ENCODE results near the gene TET1. TPM values are rescaled to one million over a fixed set of nuclear protein-coding genes. Genes with fewer than 3 reads are reported as not detected.
"Not testable (repeated sequence)": the region's sequence is repeated elsewhere in the genome, so short reads cannot be mapped to it uniquely, and the experiment has no call there.

The TET1 gene
- total RNA-seq, 1 experiment from 2014 or later, result 3.0 TPM

DNA sequence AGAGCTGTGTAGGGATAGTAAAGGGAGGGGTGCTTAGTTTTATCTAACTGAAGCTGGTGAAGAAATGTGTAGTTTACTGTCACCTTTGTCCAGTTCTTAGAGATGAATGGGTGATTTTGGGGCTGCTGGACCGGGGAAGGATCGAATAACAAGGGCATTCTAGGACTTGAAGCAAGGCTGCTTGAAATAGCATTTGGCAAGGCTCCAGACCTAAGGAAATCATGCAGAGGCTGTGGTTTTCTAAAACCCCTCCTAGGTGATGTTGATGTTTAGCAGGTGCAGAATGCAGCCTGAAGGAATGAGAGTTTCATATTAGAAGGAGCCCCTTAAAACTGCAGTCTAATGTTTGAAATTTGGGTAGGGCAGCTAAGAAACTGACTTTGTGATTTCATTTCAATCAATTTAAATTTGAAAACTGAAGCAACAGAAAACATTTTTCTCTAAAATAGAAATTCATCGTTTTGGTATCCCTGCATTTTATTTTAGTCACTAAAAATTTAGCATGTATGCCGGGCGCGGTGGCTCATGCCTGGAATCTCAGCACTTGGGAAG lies 68.5 kb downstream of the TET1 start:
- CTCF ChIA-PET, result no interaction called here
- Histone ChIP-seq H3K27ac (ENCODE audit: low read length) (no peak overlapping the region), H3K4me2 (ENCODE audit: low read length) (no peak overlapping the region), H3K4me3 (ENCODE audit: low read length) (no peak overlapping the region), H3K9me2 (replicated peaks; ENCODE audit: low read length) (no peaks in the 10 kb centered on the region), H3K36me3 (ENCODE audit: low read depth, low read length) (no peaks in the 10 kb centered on the region), H3K27me3 (ENCODE audit: low read length) (no peaks in the 10 kb centered on the region), H3K4me1 (ENCODE audit: insufficient read depth, low read length) (0 out of 2 replicates have a peak, but pooled peaks cover 6% of the 10 kb centered on the region), H4K20me1 (ENCODE audit: low read length) (no peaks in the 10 kb centered on the region), H3K9me3 (ENCODE audit: low read length) (no peaks in the 10 kb centered on the region), H3K9ac (ENCODE audit: low read length) (no peak overlapping the region), H3K79me2 (ENCODE audit: low read length) (no peaks in the 10 kb centered on the region), H2AFZ (ENCODE audit: low read length) (no peak overlapping the region), H3F3A (ENCODE audit: low read length, unreplicated experiment) (no peaks in the 10 kb centered on the region)
- ATAC-seq (peak; percentile 31; the same call in 1 of the 2 replicates), DNase-seq (peak; percentile 30)
- TF ChIP-seq EZH2phosphoT487 (IDR thresholded peaks at IDR 0.05; ENCODE audit: borderline replicate concordance, low read length), result no peak
- TF ChIP-seq, protein P1, sequence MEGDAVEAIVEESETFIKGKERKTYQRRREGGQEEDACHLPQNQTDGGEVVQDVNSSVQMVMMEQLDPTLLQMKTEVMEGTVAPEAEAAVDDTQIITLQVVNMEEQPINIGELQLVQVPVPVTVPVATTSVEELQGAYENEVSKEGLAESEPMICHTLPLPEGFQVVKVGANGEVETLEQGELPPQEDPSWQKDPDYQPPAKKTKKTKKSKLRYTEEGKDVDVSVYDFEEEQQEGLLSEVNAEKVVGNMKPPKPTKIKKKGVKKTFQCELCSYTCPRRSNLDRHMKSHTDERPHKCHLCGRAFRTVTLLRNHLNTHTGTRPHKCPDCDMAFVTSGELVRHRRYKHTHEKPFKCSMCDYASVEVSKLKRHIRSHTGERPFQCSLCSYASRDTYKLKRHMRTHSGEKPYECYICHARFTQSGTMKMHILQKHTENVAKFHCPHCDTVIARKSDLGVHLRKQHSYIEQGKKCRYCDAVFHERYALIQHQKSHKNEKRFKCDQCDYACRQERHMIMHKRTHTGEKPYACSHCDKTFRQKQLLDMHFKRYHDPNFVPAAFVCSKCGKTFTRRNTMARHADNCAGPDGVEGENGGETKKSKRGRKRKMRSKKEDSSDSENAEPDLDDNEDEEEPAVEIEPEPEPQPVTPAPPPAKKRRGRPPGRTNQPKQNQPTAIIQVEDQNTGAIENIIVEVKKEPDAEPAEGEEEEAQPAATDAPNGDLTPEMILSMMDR (conservative IDR thresholded peaks at IDR 0.05; ENCODE audit: low read depth, low read length), result no peak
- no peak for TF ChIP-seq EZH2 (IDR thresholded peaks at IDR 0.05; ENCODE audit: low read length, unreplicated experiment)
- BruUV-seq (replicated peaks), result no TSS peak
- intact Hi-C loops (cut with micrococcal nuclease), result no loop called here
- POLR2A ChIA-PET (ENCODE audit: unreplicated experiment), result no interaction called here

DNA sequence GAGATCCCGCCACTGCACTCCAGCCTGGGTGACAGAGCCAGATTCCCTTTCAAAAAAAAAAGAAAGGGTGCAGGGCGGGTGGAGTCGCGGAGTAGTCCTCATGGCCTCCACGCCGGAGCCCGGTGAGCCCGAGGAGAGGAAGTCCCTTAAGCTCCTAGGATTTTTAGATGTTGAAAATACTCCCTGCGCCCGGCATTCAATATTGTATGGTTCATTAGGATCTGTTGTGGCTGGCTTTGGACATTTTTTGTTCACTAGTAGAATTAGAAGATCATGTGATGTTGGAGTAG lies 72.1 kb downstream of the TET1 start:
- H3K9ac ChIP-seq (ENCODE audit: low read length); H3K27ac ChIP-seq (ENCODE audit: low read length); H3K4me2 ChIP-seq (ENCODE audit: low read length); H3K79me2 ChIP-seq (ENCODE audit: low read length); H3K4me3 ChIP-seq (ENCODE audit: low read length); CTCF ChIA-PET; POLR2A ChIA-PET (ENCODE audit: unreplicated experiment); H3K9me3 ChIP-seq (ENCODE audit: low read length); H3K4me1 ChIP-seq (ENCODE audit: insufficient read depth, low read length); intact Hi-C loops (cut with micrococcal nuclease); H4K20me1 ChIP-seq (ENCODE audit: low read length); H3K36me3 ChIP-seq (ENCODE audit: low read depth, low read length); H3K9me2 ChIP-seq (replicated peaks; ENCODE audit: low read length); H3F3A ChIP-seq (ENCODE audit: low read length, unreplicated experiment); ATAC-seq; H2AFZ ChIP-seq (ENCODE audit: low read length); BruUV-seq (replicated peaks); DNase-seq; H3K27me3 ChIP-seq (ENCODE audit: low read length): not testable (repeated sequence)

DNA sequence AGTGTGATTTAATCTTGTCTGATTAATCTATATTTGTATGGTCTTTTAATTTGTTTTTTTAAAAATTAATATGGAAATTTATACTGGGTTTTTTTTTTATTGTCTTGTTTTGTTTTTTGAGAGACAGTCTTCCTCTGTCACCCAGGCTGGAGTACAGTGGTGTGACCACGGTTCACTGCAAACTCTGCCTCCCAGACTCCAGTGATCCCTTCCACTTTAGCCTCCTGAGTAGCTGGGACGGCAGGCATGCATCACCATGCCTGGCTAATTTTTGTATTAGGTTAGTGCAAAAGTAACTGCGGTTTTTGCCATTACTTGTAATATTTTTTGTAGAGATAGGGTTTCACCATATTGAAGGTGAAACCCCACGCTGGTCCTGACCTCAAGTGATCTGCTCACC lies 73.1 kb downstream of the TET1 start:
- no TSS peak for BruUV-seq (replicated peaks)
- CTCF ChIA-PET, result no interaction called here
- ATAC-seq, result no peak

More for the DNA sequence above, 73.1 kb downstream of the TET1 start:
- intact Hi-C loops (cut with micrococcal nuclease), result no loop called here
- Histone ChIP-seq H3K9ac (ENCODE audit: low read length) (no peak overlapping the region), H3K36me3 (ENCODE audit: low read depth, low read length) (no peaks in the 10 kb centered on the region), H2AFZ (ENCODE audit: low read length) (no peak overlapping the region), H3F3A (ENCODE audit: low read length, unreplicated experiment) (no peaks in the 10 kb centered on the region), H3K4me3 (ENCODE audit: low read length) (no peak overlapping the region), H3K9me3 (ENCODE audit: low read length) (no peaks in the 10 kb centered on the region), H3K27ac (ENCODE audit: low read length) (no peak overlapping the region), H3K4me2 (ENCODE audit: low read length) (no peak overlapping the region), H3K9me2 (replicated peaks; ENCODE audit: low read length) (no peaks in the 10 kb centered on the region), H4K20me1 (ENCODE audit: low read length) (no peaks in the 10 kb centered on the region), H3K27me3 (ENCODE audit: low read length) (no peaks in the 10 kb centered on the region), H3K4me1 (ENCODE audit: insufficient read depth, low read length) (0 out of 2 replicates have a peak, but pooled peaks cover 5% of the 10 kb centered on the region), H3K79me2 (ENCODE audit: low read length) (no peaks in the 10 kb centered on the region)
- no peak for DNase-seq
- TF ChIP-seq, protein P1 (conservative IDR thresholded peaks at IDR 0.05; ENCODE audit: low read depth, low read length), result no peak
- no peak for TF ChIP-seq EZH2 (IDR thresholded peaks at IDR 0.05; ENCODE audit: low read length, unreplicated experiment)
- no peak for TF ChIP-seq EZH2phosphoT487 (IDR thresholded peaks at IDR 0.05; ENCODE audit: borderline replicate concordance, low read length)
- POLR2A ChIA-PET (ENCODE audit: unreplicated experiment), result no interaction called here
